Measurements from ENCODE around the gene RARB.

RARB gene

DNA sequence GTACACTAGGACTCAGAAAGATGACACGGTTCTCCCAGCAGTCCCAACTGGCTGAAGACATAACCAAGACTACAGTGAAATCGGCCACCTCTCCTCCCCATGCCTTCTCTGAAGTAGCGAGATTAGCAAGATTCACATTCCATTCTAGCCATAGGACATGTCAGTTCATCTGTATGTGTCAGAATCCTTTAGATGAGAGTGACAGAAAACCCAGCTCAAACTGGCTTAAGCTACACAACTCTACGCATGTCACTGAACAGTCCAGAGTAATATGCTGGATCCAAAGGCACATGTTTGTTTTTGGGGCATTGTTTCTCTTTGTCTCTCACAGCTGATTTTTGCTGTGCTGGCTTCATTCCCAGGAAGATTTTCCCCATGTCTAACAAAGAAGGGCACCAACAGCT, 75.8 kb downstream of the RARB start:
- Histone ChIP-seq H3K4me3 (replicated peaks; ENCODE audit: insufficient read depth, low read length) (no peak overlapping the region), H3K27me3 (ENCODE audit: insufficient read depth, poor library complexity, severe bottlenecking) (peaks cover 2% of the 10 kb centered on the region), H3K27ac (replicated peaks) (no peak overlapping the region)
- TF ChIP-seq GABPA (IDR thresholded peaks at IDR 0.05; ENCODE audit: low read depth): no peak
- TF ChIP-seq, protein P1, sequence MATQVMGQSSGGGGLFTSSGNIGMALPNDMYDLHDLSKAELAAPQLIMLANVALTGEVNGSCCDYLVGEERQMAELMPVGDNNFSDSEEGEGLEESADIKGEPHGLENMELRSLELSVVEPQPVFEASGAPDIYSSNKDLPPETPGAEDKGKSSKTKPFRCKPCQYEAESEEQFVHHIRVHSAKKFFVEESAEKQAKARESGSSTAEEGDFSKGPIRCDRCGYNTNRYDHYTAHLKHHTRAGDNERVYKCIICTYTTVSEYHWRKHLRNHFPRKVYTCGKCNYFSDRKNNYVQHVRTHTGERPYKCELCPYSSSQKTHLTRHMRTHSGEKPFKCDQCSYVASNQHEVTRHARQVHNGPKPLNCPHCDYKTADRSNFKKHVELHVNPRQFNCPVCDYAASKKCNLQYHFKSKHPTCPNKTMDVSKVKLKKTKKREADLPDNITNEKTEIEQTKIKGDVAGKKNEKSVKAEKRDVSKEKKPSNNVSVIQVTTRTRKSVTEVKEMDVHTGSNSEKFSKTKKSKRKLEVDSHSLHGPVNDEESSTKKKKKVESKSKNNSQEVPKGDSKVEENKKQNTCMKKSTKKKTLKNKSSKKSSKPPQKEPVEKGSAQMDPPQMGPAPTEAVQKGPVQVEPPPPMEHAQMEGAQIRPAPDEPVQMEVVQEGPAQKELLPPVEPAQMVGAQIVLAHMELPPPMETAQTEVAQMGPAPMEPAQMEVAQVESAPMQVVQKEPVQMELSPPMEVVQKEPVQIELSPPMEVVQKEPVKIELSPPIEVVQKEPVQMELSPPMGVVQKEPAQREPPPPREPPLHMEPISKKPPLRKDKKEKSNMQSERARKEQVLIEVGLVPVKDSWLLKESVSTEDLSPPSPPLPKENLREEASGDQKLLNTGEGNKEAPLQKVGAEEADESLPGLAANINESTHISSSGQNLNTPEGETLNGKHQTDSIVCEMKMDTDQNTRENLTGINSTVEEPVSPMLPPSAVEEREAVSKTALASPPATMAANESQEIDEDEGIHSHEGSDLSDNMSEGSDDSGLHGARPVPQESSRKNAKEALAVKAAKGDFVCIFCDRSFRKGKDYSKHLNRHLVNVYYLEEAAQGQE (IDR thresholded peaks at IDR 0.05; ENCODE audit: insufficient replicate concordance, low read depth): no peak
- TF ChIP-seq SPI1 (IDR thresholded peaks at IDR 0.05; ENCODE audit: borderline replicate concordance, low read depth): no peak
- TF ChIP-seq, protein P2, sequence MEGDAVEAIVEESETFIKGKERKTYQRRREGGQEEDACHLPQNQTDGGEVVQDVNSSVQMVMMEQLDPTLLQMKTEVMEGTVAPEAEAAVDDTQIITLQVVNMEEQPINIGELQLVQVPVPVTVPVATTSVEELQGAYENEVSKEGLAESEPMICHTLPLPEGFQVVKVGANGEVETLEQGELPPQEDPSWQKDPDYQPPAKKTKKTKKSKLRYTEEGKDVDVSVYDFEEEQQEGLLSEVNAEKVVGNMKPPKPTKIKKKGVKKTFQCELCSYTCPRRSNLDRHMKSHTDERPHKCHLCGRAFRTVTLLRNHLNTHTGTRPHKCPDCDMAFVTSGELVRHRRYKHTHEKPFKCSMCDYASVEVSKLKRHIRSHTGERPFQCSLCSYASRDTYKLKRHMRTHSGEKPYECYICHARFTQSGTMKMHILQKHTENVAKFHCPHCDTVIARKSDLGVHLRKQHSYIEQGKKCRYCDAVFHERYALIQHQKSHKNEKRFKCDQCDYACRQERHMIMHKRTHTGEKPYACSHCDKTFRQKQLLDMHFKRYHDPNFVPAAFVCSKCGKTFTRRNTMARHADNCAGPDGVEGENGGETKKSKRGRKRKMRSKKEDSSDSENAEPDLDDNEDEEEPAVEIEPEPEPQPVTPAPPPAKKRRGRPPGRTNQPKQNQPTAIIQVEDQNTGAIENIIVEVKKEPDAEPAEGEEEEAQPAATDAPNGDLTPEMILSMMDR (IDR thresholded peaks at IDR 0.05; ENCODE audit: insufficient read depth, low read length): no peak
- TF ChIP-seq POLR2AphosphoS5 (IDR thresholded peaks at IDR 0.05; ENCODE audit: low read depth): no peak
- DNase-seq (ENCODE audit: low read depth in 1 of 2, low spot score in 1 of 2): no peak

DNA sequence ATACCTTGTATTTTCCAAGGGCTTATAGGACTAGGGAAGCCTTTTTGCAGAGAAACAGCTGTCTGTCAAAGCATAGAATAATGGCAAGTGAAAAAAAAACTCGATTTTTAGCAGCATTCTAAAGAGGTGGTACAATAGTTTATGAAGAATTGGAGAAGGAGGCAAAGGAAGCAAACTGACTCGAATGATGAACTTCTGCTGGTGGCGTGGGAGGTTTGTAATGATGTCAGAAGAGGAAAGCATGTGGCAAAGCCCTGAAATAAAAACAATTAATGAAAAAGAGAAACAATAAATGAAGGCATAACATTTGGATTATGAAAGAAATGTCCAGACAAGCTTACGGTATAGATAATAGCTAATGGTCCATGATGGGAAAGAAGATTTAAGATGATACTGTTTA, 77.5 kb downstream of the RARB start:
- Histone ChIP-seq H3K4me3 (replicated peaks; ENCODE audit: insufficient read depth, low read length) (no peak overlapping the region), H3K27me3 (ENCODE audit: insufficient read depth, poor library complexity, severe bottlenecking) (peaks cover 3% of the 10 kb centered on the region), H3K27ac (replicated peaks) (no peak overlapping the region)
- no peak for DNase-seq (ENCODE audit: low read depth in 1 of 2, low spot score in 1 of 2)
- no peak for TF ChIP-seq GABPA (IDR thresholded peaks at IDR 0.05; ENCODE audit: low read depth)
- TF ChIP-seq, protein P2 (IDR thresholded peaks at IDR 0.05; ENCODE audit: insufficient read depth, low read length): no peak
- TF ChIP-seq POLR2AphosphoS5 (IDR thresholded peaks at IDR 0.05; ENCODE audit: low read depth): no peak
- no peak for TF ChIP-seq SPI1 (IDR thresholded peaks at IDR 0.05; ENCODE audit: borderline replicate concordance, low read depth)
- TF ChIP-seq, protein P1 (IDR thresholded peaks at IDR 0.05; ENCODE audit: insufficient replicate concordance, low read depth): no peak

DNA sequence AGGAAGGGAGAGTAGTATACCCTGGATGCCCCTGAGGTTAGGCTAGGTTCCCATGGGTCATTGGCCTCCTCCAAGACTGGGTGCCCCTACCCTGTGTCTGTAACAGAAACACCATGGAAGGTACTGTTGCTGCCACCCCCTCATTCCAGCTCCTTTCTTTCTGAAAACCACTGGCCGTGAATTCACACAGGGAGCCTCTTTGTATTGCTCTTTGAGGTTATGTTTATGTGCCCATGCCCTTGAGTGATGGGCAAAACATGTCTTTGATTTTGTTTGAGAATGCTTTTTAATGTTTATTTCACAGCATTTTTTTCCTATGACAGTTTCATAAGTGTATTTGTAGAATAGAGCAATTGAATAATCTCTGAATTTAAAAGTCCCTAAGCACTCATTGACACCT, 79.7 kb downstream of the RARB start:
- H3K27me3 ChIP-seq (ENCODE audit: insufficient read depth, poor library complexity, severe bottlenecking): peaks cover 3% of the 10 kb centered on the region
- H3K4me3 ChIP-seq (replicated peaks; ENCODE audit: insufficient read depth, low read length): no peak overlapping the region
- TF ChIP-seq GABPA (IDR thresholded peaks at IDR 0.05; ENCODE audit: low read depth) (no peak), POLR2AphosphoS5 (IDR thresholded peaks at IDR 0.05; ENCODE audit: low read depth) (no peak), SPI1 (IDR thresholded peaks at IDR 0.05; ENCODE audit: borderline replicate concordance, low read depth) (no peak)
- TF ChIP-seq, protein P1 (IDR thresholded peaks at IDR 0.05; ENCODE audit: insufficient replicate concordance, low read depth): no peak
- TF ChIP-seq, protein P2 (IDR thresholded peaks at IDR 0.05; ENCODE audit: insufficient read depth, low read length): no peak
- no peak for DNase-seq (ENCODE audit: low read depth in 1 of 2, low spot score in 1 of 2)
- no peak overlapping the region for H3K27ac ChIP-seq (replicated peaks)
